ENCODE measurements around the gene ADCY9. TPM values are rescaled to one million over a fixed set of nuclear protein-coding genes. Genes with fewer than 3 reads are reported as not detected.

ADCY9 gene
- polyA plus RNA-seq, 1 donor (not counting 4 experiments of a cell fraction or from before 2014, with no cell fraction given): 3.0 TPM

DNA sequence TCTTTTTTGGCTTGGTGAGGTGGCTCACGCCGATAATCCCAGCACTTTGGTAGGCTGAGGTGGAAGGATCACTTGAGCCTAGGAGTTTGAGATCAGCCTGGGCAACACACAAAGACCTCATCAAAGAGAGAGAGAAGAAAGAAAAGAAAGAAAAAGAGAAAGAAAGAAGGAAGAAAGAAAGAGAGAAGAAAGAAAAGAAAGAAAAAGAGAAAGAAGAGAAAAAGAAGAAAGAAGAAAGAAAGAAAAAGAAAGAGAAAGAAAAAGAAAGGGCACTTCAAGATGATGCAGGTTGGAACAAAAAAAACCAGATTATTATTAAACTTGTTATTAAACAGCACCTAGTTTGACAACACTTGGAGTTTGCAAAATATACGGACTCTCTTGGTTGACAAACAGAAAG is 21.2 kb upstream of the ADCY9 start:
- peaks cover 27% of the 10 kb centered on the region for H3K4me1 ChIP-seq (ENCODE audit: control insufficient read depth, extremely low read depth, insufficient read depth, low read length)
- DNase-seq (ENCODE audit: low read depth, low spot score): no peak
- no peak overlapping the region for H3K9ac ChIP-seq (ENCODE audit: control insufficient read depth, extremely low read depth, insufficient read depth, low read length)
- TF ChIP-seq EZH2 (IDR thresholded peaks at IDR 0.05; ENCODE audit: low read length): no peak
- TF ChIP-seq, protein P1, sequence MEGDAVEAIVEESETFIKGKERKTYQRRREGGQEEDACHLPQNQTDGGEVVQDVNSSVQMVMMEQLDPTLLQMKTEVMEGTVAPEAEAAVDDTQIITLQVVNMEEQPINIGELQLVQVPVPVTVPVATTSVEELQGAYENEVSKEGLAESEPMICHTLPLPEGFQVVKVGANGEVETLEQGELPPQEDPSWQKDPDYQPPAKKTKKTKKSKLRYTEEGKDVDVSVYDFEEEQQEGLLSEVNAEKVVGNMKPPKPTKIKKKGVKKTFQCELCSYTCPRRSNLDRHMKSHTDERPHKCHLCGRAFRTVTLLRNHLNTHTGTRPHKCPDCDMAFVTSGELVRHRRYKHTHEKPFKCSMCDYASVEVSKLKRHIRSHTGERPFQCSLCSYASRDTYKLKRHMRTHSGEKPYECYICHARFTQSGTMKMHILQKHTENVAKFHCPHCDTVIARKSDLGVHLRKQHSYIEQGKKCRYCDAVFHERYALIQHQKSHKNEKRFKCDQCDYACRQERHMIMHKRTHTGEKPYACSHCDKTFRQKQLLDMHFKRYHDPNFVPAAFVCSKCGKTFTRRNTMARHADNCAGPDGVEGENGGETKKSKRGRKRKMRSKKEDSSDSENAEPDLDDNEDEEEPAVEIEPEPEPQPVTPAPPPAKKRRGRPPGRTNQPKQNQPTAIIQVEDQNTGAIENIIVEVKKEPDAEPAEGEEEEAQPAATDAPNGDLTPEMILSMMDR (optimal IDR thresholded peaks at IDR 0.05 in 1 of 3, IDR thresholded peaks at IDR 0.05 in 1 of 3, conservative IDR thresholded peaks at IDR 0.05 in 1 of 3; ENCODE audit: extremely low read depth in 1 of 3, insufficient read depth in 2 of 3, low read length in 3 of 3): no peak
- no peak overlapping the region for H3K4me3 ChIP-seq (ENCODE audit: control insufficient read depth in 2 of 3, extremely low read depth in 1 of 3, insufficient read depth in 2 of 3, low read depth in 1 of 3, low read length in 3 of 3)
- no peaks in the 10 kb centered on the region for H3K79me2 ChIP-seq (ENCODE audit: control insufficient read depth, insufficient read depth, low read length)
- H3K27me3 ChIP-seq (ENCODE audit: control insufficient read depth, extremely low read depth, insufficient read depth, low read length): no peaks in the 10 kb centered on the region
- dilution Hi-C loops (cut with MboI; ENCODE audit: extremely low pct_ligation_motif_present, low sequenced_read_pairs): no loop called here
- H3K27ac ChIP-seq (ENCODE audit: control insufficient read depth, insufficient read depth, low read length): no peak overlapping the region
- no peak overlapping the region for H3K4me2 ChIP-seq (ENCODE audit: control insufficient read depth, extremely low read depth, insufficient read depth, low read depth, low read length)
- H2AFZ ChIP-seq (ENCODE audit: control insufficient read depth, low read length): no peak overlapping the region
- H3K9me1 ChIP-seq (ENCODE audit: control insufficient read depth, extremely low read depth, insufficient read depth, low read length): no peaks in the 10 kb centered on the region
- H3K9me3 ChIP-seq (ENCODE audit: control insufficient read depth, low read depth, low read length): no peaks in the 10 kb centered on the region
- no peak for FAIRE-seq
- no peaks in the 10 kb centered on the region for H4K20me1 ChIP-seq (ENCODE audit: control insufficient read depth, extremely low read depth, insufficient read depth, low read length)
- H3K36me3 ChIP-seq (ENCODE audit: control insufficient read depth in 2 of 2, extremely low read depth in 1 of 2, insufficient read depth in 2 of 2, low read length in 2 of 2): no peaks in the 10 kb centered on the region

DNA sequence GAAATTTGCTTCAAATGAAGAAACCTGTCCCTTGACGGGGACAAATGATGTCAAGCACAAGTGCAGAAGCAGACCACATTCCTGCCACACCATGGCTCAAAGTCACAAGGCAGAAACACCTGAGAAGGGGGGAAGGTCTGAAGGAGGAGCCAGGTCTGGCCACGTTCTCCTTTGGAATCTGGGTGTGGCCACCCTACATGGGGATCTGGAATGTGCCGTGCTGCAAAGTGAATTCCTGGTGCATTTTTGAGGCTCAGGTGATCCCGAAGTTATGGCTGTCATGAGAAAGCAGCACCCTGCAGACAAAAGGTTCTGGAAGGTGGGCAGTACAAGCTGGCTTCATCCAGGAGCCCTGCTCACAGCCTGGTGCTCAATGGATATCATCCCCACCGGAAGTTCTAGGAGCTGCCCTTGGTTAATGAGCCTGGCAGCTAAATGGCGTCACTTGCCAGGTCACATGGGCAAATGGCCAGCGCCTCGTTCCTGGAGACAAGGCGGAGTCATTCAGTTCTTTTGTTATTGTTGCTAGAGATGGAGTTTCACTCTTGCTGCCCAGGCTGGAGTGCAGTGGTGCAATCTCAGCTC is 20.1 kb upstream of the ADCY9 start:
- peak overlapping the region in 2 of 3 experiments; percentile 45 to 63 for H3K4me3 ChIP-seq (ENCODE audit: control insufficient read depth in 2 of 3, extremely low read depth in 1 of 3, insufficient read depth in 2 of 3, low read depth in 1 of 3, low read length in 3 of 3)
- no peaks in the 10 kb centered on the region for H3K9me3 ChIP-seq (ENCODE audit: control insufficient read depth, low read depth, low read length)
- H4K20me1 ChIP-seq (ENCODE audit: control insufficient read depth, extremely low read depth, insufficient read depth, low read length): no peaks in the 10 kb centered on the region
- DNase-seq (ENCODE audit: low read depth, low spot score): peak; percentile 88
- TF ChIP-seq EZH2 (IDR thresholded peaks at IDR 0.05; ENCODE audit: low read length): no peak
- TF ChIP-seq, protein P1 (optimal IDR thresholded peaks at IDR 0.05 in 1 of 3, IDR thresholded peaks at IDR 0.05 in 1 of 3, conservative IDR thresholded peaks at IDR 0.05 in 1 of 3; ENCODE audit: extremely low read depth in 1 of 3, insufficient read depth in 2 of 3, low read length in 3 of 3): peak; percentile 42 to 50 (median 45)
- no peaks in the 10 kb centered on the region for H3K79me2 ChIP-seq (ENCODE audit: control insufficient read depth, insufficient read depth, low read length)
- H3K9ac ChIP-seq (ENCODE audit: control insufficient read depth, extremely low read depth, insufficient read depth, low read length): peak overlapping the region; percentile 67
- H3K27me3 ChIP-seq (ENCODE audit: control insufficient read depth, extremely low read depth, insufficient read depth, low read length): no peaks in the 10 kb centered on the region
- H3K9me1 ChIP-seq (ENCODE audit: control insufficient read depth, extremely low read depth, insufficient read depth, low read length): no peaks in the 10 kb centered on the region
- dilution Hi-C loops (cut with MboI; ENCODE audit: extremely low pct_ligation_motif_present, low sequenced_read_pairs): no loop called here
- peaks cover 27% of the 10 kb centered on the region for H3K4me1 ChIP-seq (ENCODE audit: control insufficient read depth, extremely low read depth, insufficient read depth, low read length)
- peak overlapping the region; percentile 94 for H2AFZ ChIP-seq (ENCODE audit: control insufficient read depth, low read length)
- FAIRE-seq: peak; percentile 88
- H3K27ac ChIP-seq (ENCODE audit: control insufficient read depth, insufficient read depth, low read length): peak overlapping the region; percentile 79
- peak overlapping the region; percentile 76 for H3K4me2 ChIP-seq (ENCODE audit: control insufficient read depth, extremely low read depth, insufficient read depth, low read depth, low read length)
- H3K36me3 ChIP-seq (ENCODE audit: control insufficient read depth in 2 of 2, extremely low read depth in 1 of 2, insufficient read depth in 2 of 2, low read length in 2 of 2): no peaks in the 10 kb centered on the region
